Dendritic cell treated with granulocyte-macrophage colony-stimulating factor and Interleukin-4, amounts not matched to agents 40 ng/mL and 50 ng/mL, for 4 days (primary cell): ENCODE measurements around the gene LPCAT3.

ENCODE experiments used
- H3K27ac Mint-ChIP-seq: one replicate; pipeline ENCODE4 v1.8.0; 2022; ENCODE audit warnings: mild to moderate bottlenecking, mixed read lengths
- H3K27me3 Mint-ChIP-seq: one replicate; pipeline ENCODE4 v1.8.0; 2022; ENCODE audit warnings: mild to moderate bottlenecking, mixed read lengths
- H3K36me3 Mint-ChIP-seq: one replicate; pipeline ENCODE4 v1.8.0; 2022; ENCODE audit warnings: low read depth, mixed read lengths
- H3K4me1 Mint-ChIP-seq: one replicate; pipeline ENCODE4 v1.8.0; 2022; ENCODE audit warnings: low read depth, mixed read lengths
- H3K4me3 Mint-ChIP-seq: one replicate; pipeline ENCODE4 v1.8.0; 2022; ENCODE audit warnings: mild to moderate bottlenecking, moderate library complexity, mixed read lengths
- H3K9me3 Mint-ChIP-seq: one replicate; pipeline ENCODE4 v1.8.0; 2022; ENCODE audit warnings: mixed read lengths
- intact Hi-C: fragments of 100-400 bp; cut with micrococcal nuclease; formaldehyde crosslinking; loops from one replicate; pipeline ENCODE4 v1.15.0; 2022

LPCAT3 gene

GRCh38 chr12:7004287-7004803 lies 13.9 kb downstream of the LPCAT3 start:
- no peak overlapping the region for H3K4me3 Mint-ChIP-seq
- H3K4me1 Mint-ChIP-seq, result peaks cover 59% of the 10 kb centered on the region
- intact Hi-C loops, result loop anchor here (2.0 kb wide), 1 partner anchor 14 kb away; the partner anchor contains the start of gene LPCAT3
- no peaks in the 10 kb centered on the region for H3K9me3 Mint-ChIP-seq
- no peaks in the 10 kb centered on the region for H3K27me3 Mint-ChIP-seq
- H3K27ac Mint-ChIP-seq, result peak overlapping the region; percentile 90
- peaks cover 6% of the 10 kb centered on the region for H3K36me3 Mint-ChIP-seq

- Mint-ChIP-seq H3K27me3 (no peaks in the 10 kb centered on the region), H3K9me3 (no peaks in the 10 kb centered on the region), H3K36me3 (peaks cover 29% of the 10 kb centered on the region), H3K4me3 (peak overlapping the region; percentile 37), H3K27ac (peak overlapping the region; percentile 82), H3K4me1 (peaks cover 36% of the 10 kb centered on the region)
- intact Hi-C loops, result no loop called here
Measured at GRCh38 chr12:7001921-7002591, 16.2 kb downstream of the LPCAT3 start.

GRCh38 chr12:6998715-6999451 lies 19.4 kb downstream of the LPCAT3 start:
- Mint-ChIP-seq H3K9me3 (no peaks in the 10 kb centered on the region), H3K4me1 (peaks cover 47% of the 10 kb centered on the region), H3K36me3 (peaks cover 49% of the 10 kb centered on the region), H3K27ac (no peak overlapping the region), H3K27me3 (no peaks in the 10 kb centered on the region), H3K4me3 (no peak overlapping the region)
- intact Hi-C loops, result no loop called here

- peaks cover 54% of the 10 kb centered on the region for H3K36me3 Mint-ChIP-seq
- intact Hi-C loops, result no loop called here
- H3K4me3 Mint-ChIP-seq, result no peak overlapping the region
- peaks cover 31% of the 10 kb centered on the region for H3K4me1 Mint-ChIP-seq
- H3K27ac Mint-ChIP-seq, result peak overlapping the region; percentile 80
- no peaks in the 10 kb centered on the region for H3K9me3 Mint-ChIP-seq
- no peaks in the 10 kb centered on the region for H3K27me3 Mint-ChIP-seq
Measured at GRCh38 chr12:6996040-6996441, 22.2 kb downstream of the LPCAT3 start.

DNA sequence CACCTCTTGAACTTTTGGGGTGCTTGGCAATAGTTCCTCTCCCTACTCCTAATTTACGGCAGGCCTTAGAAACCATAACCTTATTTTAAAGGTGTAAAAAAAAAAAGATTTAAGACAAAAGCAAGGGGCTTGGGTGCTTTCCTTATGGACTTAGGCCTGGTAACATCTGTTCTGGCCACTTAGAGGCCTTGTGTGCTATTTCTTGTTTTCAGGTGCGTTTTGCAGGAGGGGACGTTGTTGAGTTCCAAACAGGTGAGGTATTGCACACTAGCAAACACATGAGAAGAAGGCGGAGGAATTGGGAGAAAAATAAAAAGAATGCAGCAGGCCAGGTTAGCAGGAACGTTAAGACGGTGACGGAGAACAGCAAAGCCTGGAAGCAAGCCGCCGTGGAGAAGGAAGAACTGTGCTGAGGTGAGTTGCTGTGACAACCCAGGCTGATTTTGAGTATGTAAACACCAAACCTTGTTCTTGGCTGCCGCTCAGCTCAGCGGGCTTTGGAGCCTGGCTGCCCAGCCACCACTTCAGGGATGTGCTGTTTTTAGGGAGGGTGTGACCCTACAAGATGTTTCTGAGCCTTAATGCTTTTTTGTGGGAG lies 30.2 kb downstream of the LPCAT3 start:
- Mint-ChIP-seq H3K27ac (no peak overlapping the region), H3K4me1 (no peaks in the 10 kb centered on the region), H3K9me3 (no peaks in the 10 kb centered on the region), H3K4me3 (no peak overlapping the region), H3K27me3 (no peaks in the 10 kb centered on the region), H3K36me3 (peaks cover 48% of the 10 kb centered on the region)
- intact Hi-C loops, result no loop called here

DNA sequence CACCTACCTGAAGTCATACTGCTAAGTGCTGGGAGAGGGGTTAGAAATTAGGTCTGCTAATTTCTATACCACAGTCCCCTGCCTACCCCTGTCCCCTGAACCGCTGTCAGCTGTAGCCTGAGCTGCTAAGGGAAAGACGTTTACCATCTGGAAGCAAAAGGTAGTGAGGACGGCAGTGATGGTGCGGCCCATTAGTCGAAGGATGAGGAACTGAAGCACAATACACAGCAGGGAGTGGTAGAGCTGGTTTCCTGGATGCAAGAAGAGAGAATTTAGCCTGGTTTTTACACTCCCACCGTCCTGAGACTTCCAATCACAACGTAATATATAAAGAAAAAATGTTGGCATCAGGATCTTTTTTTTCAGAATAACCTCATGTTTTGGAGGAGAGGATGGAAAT lies 35.7 kb downstream of the LPCAT3 start:
- H3K27ac Mint-ChIP-seq, result no peak overlapping the region
- H3K36me3 Mint-ChIP-seq, result peaks cover 80% of the 10 kb centered on the region
- H3K4me1 Mint-ChIP-seq, result peaks cover 9% of the 10 kb centered on the region
- H3K4me3 Mint-ChIP-seq, result no peak overlapping the region
- no peaks in the 10 kb centered on the region for H3K27me3 Mint-ChIP-seq
- intact Hi-C loops, result no loop called here
- no peaks in the 10 kb centered on the region for H3K9me3 Mint-ChIP-seq

DNA sequence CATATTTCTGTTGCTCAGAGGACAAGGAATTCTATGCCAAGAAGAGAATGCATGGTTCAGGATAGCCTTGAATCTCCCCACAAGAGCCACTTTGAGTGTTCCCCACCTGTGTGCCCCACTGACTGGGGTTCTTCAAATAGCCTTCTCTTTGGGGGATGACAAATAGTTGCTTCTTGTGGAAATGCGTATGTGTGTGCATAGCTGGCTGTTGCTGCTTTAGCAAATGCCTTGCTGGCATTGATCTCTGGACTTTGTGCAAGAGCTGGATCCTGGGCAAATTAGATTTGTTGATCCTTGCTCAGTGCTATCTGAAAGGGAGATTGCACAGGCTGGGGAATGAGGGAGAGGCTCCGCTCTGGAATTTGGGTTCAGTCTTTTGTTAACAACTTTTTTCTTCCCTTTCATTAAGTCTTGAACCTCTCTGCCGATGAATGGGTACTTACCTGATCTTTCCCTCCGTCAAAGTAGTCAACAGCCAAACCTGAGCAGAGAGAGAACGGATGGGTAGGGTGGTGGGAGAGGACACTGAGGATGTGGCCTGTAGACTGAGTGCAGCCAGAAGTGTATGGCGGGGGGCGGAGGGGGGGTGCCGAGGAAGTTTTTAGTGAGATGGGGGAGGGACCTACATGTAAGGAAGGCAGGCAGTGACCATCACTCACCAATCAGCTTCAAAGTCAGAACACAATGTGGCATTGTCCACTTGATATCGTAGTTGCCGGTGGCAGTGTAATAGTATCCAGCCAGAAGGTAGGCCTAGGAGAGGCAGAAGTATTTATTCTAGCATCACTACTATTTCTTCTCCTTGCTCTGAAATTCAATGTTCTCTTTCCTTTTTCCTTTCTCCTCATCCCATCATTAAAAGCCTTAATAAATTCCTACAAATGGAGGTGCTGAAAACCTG lies 36.9 kb downstream of the LPCAT3 start:
- Mint-ChIP-seq H3K27me3 (no peaks in the 10 kb centered on the region), H3K4me3 (no peak overlapping the region), H3K36me3 (peaks cover 80% of the 10 kb centered on the region), H3K9me3 (no peaks in the 10 kb centered on the region), H3K4me1 (peaks cover 9% of the 10 kb centered on the region), H3K27ac (no peak overlapping the region)
- intact Hi-C loops, result no loop called here

- H3K9me3 Mint-ChIP-seq, result no peaks in the 10 kb centered on the region
- H3K27me3 Mint-ChIP-seq, result no peaks in the 10 kb centered on the region
- H3K4me1 Mint-ChIP-seq, result peaks cover 9% of the 10 kb centered on the region
- H3K36me3 Mint-ChIP-seq, result peaks cover 80% of the 10 kb centered on the region
- H3K4me3 Mint-ChIP-seq, result no peak overlapping the region
- intact Hi-C loops, result no loop called here
- H3K27ac Mint-ChIP-seq, result no peak overlapping the region
Measured at GRCh38 chr12:6980740-6981139, 37.5 kb downstream of the LPCAT3 start.

DNA sequence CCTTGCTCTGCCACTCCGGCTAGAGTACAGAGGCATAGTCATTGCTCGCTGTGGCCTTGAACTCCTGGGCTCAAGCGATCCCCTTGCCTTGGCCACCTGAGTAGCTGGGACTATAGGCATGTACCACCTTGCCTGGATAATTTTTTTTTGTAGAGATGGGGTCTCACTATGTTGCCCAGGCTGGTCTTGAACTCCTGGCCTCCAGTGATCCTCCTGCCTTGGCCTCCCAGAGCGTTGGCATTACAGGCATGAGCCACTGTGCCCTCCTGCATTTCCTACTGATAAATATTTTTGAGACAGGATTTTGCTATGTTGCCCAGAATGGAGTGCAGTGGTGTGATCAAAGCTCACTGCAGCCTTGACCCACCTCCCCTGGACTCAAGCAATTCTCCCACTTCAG lies 38.2 kb downstream of the LPCAT3 start:
- Mint-ChIP-seq H3K36me3 (peaks cover 87% of the 10 kb centered on the region), H3K4me3 (no peak overlapping the region), H3K27ac (no peak overlapping the region), H3K27me3 (no peaks in the 10 kb centered on the region), H3K9me3 (no peaks in the 10 kb centered on the region), H3K4me1 (peaks cover 9% of the 10 kb centered on the region)
- intact Hi-C loops, result no loop called here

- Mint-ChIP-seq H3K4me3 (no peak overlapping the region), H3K36me3 (peaks cover 93% of the 10 kb centered on the region), H3K9me3 (no peaks in the 10 kb centered on the region), H3K27ac (no peak overlapping the region), H3K4me1 (peaks cover 9% of the 10 kb centered on the region), H3K27me3 (no peaks in the 10 kb centered on the region)
- intact Hi-C loops, result no loop called here
Measured at GRCh38 chr12:6979453-6979852, 38.8 kb downstream of the LPCAT3 start.

- Mint-ChIP-seq H3K36me3 (peaks cover 97% of the 10 kb centered on the region), H3K27ac (no peak overlapping the region), H3K4me1 (peaks cover 9% of the 10 kb centered on the region)
Measured at GRCh38 chr12:6979021-6979420, 39.3 kb downstream of the LPCAT3 start.

GRCh38 chr12:6978611-6979011 lies 39.7 kb downstream of the LPCAT3 start:
- no peaks in the 10 kb centered on the region for H3K9me3 Mint-ChIP-seq
- intact Hi-C loops, result no loop called here
- no peaks in the 10 kb centered on the region for H3K27me3 Mint-ChIP-seq
- peaks cover 100% of the 10 kb centered on the region for H3K36me3 Mint-ChIP-seq
- H3K4me3 Mint-ChIP-seq, result no peak overlapping the region
- no peak overlapping the region for H3K27ac Mint-ChIP-seq
- peaks cover 9% of the 10 kb centered on the region for H3K4me1 Mint-ChIP-seq

More at GRCh38 chr12:6979021-6979420, 39.3 kb downstream of the LPCAT3 start:
- intact Hi-C loops, result no loop called here
- Mint-ChIP-seq H3K4me3 (no peak overlapping the region), H3K27me3 (no peaks in the 10 kb centered on the region), H3K9me3 (no peaks in the 10 kb centered on the region)

DNA sequence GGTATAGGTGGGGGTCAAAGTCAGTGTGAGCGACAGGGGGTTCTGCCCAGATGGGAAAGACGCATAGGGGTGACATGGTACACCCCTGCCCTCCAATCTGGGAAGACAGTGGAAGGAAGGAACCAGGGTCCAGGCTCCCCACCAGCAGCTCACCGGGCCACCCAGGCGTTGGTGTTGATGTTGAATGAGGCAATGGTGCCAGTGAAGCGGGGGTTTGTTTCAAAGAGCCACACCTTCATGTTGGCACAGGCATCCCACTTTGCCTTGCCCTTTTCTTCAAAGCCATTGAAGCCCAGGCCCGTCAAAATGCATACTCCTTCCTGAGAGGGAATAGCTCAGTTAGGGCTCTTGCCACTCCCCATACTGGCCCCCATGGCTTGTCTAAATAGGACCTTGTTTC lies 40.1 kb downstream of the LPCAT3 start:
- no peaks in the 10 kb centered on the region for H3K27me3 Mint-ChIP-seq
- H3K9me3 Mint-ChIP-seq, result no peaks in the 10 kb centered on the region
- H3K4me3 Mint-ChIP-seq, result no peak overlapping the region
- intact Hi-C loops, result no loop called here
- H3K4me1 Mint-ChIP-seq, result peaks cover 13% of the 10 kb centered on the region
- H3K27ac Mint-ChIP-seq, result no peak overlapping the region
- H3K36me3 Mint-ChIP-seq, result peaks cover 100% of the 10 kb centered on the region
